ENCODE measurements around the gene FDXR. TPM values are rescaled to one million over a fixed set of nuclear protein-coding genes. Genes with fewer than 3 reads are reported as not detected.
A peak's percentile ranks its signal among the peaks of the same experiment; 100 is the strongest.

The FDXR gene
- total and polyA plus RNA-seq, 9 of the 15 experiments (the other 6 are each of a cell fraction or from before 2014, with no cell fraction given): 0.89 to 70.7 (median 30.9) TPM

DNA sequence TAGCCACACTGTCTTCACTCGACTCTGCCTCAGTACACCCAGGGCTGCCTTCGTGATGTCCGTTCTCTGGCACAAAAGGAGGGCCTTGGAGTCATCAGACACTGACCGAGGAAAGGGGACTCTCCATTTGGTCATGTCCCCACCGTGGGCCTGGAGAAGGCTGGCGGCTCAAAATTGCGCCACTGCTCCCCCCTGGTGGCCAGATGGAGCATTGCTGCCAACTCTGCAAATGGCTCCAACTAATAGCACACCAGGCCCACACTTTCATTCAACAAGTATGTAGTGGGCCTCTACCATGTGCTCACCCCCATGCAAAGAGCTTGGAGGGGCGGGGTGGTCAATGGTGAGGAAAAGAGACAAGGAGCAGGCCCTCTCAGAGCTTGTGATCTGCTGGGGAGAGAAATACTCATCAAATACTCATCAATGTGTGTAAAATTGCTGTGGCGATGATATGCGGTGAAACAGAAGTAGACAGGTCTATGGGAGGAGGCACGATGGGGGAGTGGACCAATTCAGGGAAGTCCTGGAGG is 7.9 kb downstream of the FDXR start (continued):
- TF ChIP-seq, protein P1, sequence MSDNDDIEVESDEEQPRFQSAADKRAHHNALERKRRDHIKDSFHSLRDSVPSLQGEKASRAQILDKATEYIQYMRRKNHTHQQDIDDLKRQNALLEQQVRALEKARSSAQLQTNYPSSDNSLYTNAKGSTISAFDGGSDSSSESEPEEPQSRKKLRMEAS (CRISPR knock-in tag; IDR thresholded peaks at IDR 0.05): peak; percentile 51
- TF ChIP-seq, protein P2, sequence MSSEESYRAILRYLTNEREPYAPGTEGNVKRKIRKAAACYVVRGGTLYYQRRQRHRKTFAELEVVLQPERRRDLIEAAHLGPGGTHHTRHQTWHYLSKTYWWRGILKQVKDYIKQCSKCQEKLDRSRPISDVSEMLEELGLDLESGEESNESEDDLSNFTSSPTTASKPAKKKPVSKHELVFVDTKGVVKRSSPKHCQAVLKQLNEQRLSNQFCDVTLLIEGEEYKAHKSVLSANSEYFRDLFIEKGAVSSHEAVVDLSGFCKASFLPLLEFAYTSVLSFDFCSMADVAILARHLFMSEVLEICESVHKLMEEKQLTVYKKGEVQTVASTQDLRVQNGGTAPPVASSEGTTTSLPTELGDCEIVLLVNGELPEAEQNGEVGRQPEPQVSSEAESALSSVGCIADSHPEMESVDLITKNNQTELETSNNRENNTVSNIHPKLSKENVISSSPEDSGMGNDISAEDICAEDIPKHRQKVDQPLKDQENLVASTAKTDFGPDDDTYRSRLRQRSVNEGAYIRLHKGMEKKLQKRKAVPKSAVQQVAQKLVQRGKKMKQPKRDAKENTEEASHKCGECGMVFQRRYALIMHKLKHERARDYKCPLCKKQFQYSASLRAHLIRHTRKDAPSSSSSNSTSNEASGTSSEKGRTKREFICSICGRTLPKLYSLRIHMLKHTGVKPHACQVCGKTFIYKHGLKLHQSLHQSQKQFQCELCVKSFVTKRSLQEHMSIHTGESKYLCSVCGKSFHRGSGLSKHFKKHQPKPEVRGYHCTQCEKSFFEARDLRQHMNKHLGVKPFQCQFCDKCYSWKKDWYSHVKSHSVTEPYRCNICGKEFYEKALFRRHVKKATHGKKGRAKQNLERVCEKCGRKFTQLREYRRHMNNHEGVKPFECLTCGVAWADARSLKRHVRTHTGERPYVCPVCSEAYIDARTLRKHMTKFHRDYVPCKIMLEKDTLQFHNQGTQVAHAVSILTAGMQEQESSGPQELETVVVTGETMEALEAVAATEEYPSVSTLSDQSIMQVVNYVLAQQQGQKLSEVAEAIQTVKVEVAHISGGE (CRISPR knock-in tag; IDR thresholded peaks at IDR 0.05): no peak
- no peak for TF ChIP-seq ASH1L (IDR thresholded peaks at IDR 0.05; ENCODE audit: borderline replicate concordance, low read depth, partially characterized antibody)
- TF ChIP-seq KLF1 (tag; IDR thresholded peaks at IDR 0.05): no peak
- TF ChIP-seq ESRRA (IDR thresholded peaks at IDR 0.05; ENCODE audit: borderline replicate concordance, low read depth): no peak
- TF ChIP-seq, protein P3, sequence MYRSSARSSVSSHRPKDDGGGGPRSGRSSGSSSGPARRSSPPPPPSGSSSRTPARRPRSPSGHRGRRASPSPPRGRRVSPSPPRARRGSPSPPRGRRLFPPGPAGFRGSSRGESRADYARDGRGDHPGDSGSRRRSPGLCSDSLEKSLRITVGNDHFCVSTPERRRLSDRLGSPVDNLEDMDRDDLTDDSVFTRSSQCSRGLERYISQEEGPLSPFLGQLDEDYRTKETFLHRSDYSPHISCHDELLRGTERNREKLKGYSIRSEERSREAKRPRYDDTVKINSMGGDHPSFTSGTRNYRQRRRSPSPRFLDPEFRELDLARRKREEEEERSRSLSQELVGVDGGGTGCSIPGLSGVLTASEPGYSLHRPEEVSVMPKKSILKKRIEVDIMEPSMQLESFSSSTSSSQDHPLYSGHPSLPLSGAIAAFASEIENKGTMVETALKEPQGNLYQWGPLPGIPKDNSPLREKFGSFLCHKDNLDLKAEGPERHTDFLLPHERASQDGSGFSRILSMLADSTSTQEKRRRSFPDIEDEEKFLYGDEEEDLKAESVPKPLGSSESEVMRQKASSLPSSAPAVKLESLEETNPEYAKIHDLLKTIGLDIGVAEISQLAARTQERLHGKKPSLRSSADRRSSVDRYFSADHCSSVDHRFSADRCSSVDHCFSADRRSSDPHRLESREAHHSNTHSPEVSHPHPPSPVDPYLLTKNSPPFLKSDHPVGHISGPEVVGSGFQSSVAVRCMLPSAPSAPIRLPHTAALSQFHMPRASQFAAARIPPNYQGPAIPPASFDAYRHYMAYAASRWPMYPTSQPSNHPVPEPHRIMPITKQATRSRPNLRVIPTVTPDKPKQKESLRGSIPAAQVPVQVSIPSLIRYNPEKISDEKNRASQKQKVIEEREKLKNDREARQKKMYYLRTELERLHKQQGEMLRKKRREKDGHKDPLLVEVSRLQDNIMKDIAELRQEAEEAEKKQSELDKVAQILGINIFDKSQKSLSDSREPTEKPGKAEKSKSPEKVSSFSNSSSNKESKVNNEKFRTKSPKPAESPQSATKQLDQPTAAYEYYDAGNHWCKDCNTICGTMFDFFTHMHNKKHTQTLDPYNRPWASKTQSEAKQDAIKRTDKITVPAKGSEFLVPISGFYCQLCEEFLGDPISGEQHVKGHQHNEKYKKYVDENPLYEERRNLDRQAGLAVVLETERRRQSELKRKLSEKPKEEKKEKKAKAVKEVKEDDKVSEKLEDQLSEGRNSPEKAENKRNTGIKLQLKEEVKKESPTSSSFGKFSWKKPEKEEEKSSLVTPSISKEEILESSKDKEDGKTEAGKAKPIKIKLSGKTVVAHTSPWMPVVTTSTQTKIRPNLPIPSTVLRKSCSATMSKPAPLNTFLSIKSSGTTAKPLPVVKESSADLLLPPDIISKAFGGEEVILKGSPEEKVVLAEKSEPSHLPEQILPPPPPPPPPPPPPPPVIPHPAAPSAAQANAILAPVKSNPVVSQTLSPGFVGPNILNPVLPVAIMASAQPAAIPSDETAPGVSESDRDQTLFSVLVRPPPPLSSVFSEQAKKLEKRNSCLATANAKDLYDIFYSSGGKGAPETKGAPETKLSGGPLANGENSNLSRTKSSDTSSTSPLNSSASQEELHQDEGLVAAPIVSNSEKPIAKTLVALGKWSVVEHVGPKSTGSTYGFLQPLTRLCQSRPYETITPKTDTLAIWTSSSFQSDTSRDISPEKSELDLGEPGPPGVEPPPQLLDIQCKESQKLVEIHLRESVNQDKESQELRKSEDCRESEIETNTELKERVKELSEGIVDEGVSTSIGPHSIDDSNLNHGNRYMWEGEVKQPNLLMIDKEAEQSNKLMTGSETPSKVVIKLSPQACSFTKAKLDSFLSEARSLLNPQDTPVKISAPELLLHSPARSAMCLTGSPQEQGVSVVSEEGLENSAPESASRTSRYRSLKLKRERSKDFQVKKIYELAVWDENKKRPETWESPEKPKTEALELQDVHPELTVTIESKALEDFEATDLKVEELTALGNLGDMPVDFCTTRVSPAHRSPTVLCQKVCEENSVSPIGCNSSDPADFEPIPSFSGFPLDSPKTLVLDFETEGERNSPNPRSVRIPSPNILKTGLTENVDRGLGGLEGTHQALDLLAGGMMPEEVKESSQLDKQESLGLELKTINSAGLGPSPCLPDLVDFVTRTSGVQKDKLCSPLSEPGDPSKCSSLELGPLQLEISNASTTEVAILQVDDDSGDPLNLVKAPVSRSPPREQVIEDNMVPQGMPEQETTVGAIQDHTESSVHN (IDR thresholded peaks at IDR 0.05; ENCODE audit: borderline replicate concordance in 1 of 2, low read depth in 1 of 2): no peak
- TF ChIP-seq RFX1 (IDR thresholded peaks at IDR 0.05): no peak; the same call in 1 of the 2 replicates
- TF ChIP-seq KLF10 (CRISPR knock-in tag; IDR thresholded peaks at IDR 0.05): no peak
- TF ChIP-seq, protein P4, sequence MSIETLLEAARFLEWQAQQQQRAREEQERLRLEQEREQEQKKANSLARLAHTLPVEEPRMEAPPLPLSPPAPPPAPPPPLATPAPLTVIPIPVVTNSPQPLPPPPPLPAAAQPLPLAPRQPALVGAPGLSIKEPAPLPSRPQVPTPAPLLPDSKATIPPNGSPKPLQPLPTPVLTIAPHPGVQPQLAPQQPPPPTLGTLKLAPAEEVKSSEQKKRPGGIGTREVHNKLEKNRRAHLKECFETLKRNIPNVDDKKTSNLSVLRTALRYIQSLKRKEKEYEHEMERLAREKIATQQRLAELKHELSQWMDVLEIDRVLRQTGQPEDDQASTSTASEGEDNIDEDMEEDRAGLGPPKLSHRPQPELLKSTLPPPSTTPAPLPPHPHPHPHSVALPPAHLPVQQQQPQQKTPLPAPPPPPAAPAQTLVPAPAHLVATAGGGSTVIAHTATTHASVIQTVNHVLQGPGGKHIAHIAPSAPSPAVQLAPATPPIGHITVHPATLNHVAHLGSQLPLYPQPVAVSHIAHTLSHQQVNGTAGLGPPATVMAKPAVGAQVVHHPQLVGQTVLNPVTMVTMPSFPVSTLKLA (conservative IDR thresholded peaks at IDR 0.05): 0 out of 4 replicates have a peak, but pooled peaks of 1 of the 2 experiments have one; percentile 23
- TF ChIP-seq CEBPG (CRISPR knock-in tag; IDR thresholded peaks at IDR 0.05): peak; percentile 56; the same call in 1 of the 2 replicates
- peak in 1 of 2 experiments; percentile 48; a peak in 1 of 4 replicates for TF ChIP-seq CEBPG (tag; conservative IDR thresholded peaks at IDR 0.05 in 1 of 2, IDR thresholded peaks at IDR 0.05 in 1 of 2)
- TF ChIP-seq PCBP1 (IDR thresholded peaks at IDR 0.05; ENCODE audit: low read depth, low read length, poor library complexity, severe bottlenecking): no peak
